GM12878 (cell line): ENCODE results near the gene MUC5B.

Experiments
- CREM ChIP-seq: IDR thresholded peaks from 2 replicates; pipeline ENCODE4 v1.6.1; 2014; ENCODE audit warnings: antibody characterized with exemption, low read depth
- CTCF ChIP-seq, 3 experiments: IDR thresholded peaks in 2 of 3; conservative IDR thresholded peaks in 1 of 3; 2 replicates each; pipeline ENCODE4 v1.5.1; 2011; ENCODE audit warnings: low read depth in 3 of 3, low read length in 3 of 3, mild to moderate bottlenecking in 3 of 3, control low read depth in 2 of 3, moderate library complexity in 2 of 3, inconsistent platforms in 1 of 3, mixed read lengths in 1 of 3; ENCODE audit not compliant: control insufficient read depth in 2 of 3, insufficient read depth in 1 of 3; ENCODE audit errors: extremely low read depth in 1 of 3
- CUX1 ChIP-seq: IDR thresholded peaks from 2 replicates; pipeline ENCODE4 v1.6.1; 2012; ENCODE audit warnings: improper control_type of control experiment, low read depth, low read length; ENCODE audit not compliant: insufficient replicate concordance
- EGR1 ChIP-seq, 2 experiments: IDR thresholded peaks; 1 replicate in 1 of 2; 2 replicates in 1 of 2; pipeline ENCODE4 v1.6.1; 2011 to 2012; ENCODE audit warnings: low read depth in 2 of 2, low read length in 2 of 2, borderline replicate concordance in 1 of 2, mild to moderate bottlenecking in 1 of 2, moderate library complexity in 1 of 2
- ELK1 ChIP-seq: IDR thresholded peaks from 2 replicates; pipeline ENCODE4 v1.6.1; 2012; ENCODE audit warnings: low read depth, low read length, improper control_type of control experiment
- JUNB ChIP-seq: IDR thresholded peaks from 2 replicates; pipeline ENCODE4 v1.6.1; 2016; ENCODE audit warnings: antibody characterized with exemption, mild to moderate bottlenecking
- MYC ChIP-seq: IDR thresholded peaks from 2 replicates; pipeline ENCODE4 v1.6.1; 2011; ENCODE audit warnings: mild to moderate bottlenecking, low read length, moderate library complexity, inconsistent platforms; ENCODE audit not compliant: insufficient read depth, insufficient replicate concordance, insufficient read length, severe bottlenecking
- NRF1 ChIP-seq: conservative IDR thresholded peaks from 2 replicates; pipeline ENCODE4 v1.6.1; 2011; ENCODE audit warnings: mild to moderate bottlenecking, low read depth, low read length, improper control_type of control experiment
- POLR2A ChIP-seq: IDR thresholded peaks from 2 replicates; pipeline ENCODE4 v1.6.1; 2011; ENCODE audit warnings: low read depth, mild to moderate bottlenecking, low read length
- POLR2AphosphoS2 ChIP-seq: IDR thresholded peaks from 2 replicates; pipeline ENCODE4 v1.6.1; 2011; ENCODE audit warnings: low read depth, mild to moderate bottlenecking, low read length, improper control_type of control experiment, moderate library complexity
- TBL1XR1 ChIP-seq: IDR thresholded peaks from 2 replicates; pipeline ENCODE4 v1.6.1; 2012; ENCODE audit warnings: low read depth, low read length, improper control_type of control experiment
- TCF12 ChIP-seq: IDR thresholded peaks from 2 replicates; pipeline ENCODE4 v1.6.1; 2011; ENCODE audit warnings: low read depth, mild to moderate bottlenecking, low read length

- TF ChIP-seq TCF12 (no peak), JUNB (no peak), CREM (no peak), POLR2A (no peak), POLR2AphosphoS2 (no peak), MYC (no peak), EGR1 (IDR thresholded peaks at IDR 0.05; ENCODE audit: borderline replicate concordance in 1 of 2, low read depth in 2 of 2, low read length in 2 of 2) (no peak), CTCF (IDR thresholded peaks at IDR 0.05 in 2 of 3, conservative IDR thresholded peaks at IDR 0.05 in 1 of 3; ENCODE audit: control insufficient read depth in 2 of 3, extremely low read depth in 1 of 3, insufficient read depth in 1 of 3, low read depth in 3 of 3, low read length in 3 of 3) (no peak), TBL1XR1 (no peak), ELK1 (no peak), CUX1 (no peak), NRF1 (no peak)
Observed at GRCh38 chr11:1305063-1305495, 82.2 kb downstream of the MUC5B start.
